Pancreas (tissue), 10 donors: ENCODE data around the gene CLDN4. TPM values are rescaled to one million over a fixed set of nuclear protein-coding genes. Genes with fewer than 3 reads are reported as not detected.

Experiments used
- ATAC-seq, 4 donors: fragments of 200-7000 bp; cut with Tn5 transposase; one replicate each; pipeline versions ENCODE4 v1.8.0 to v1.9.1; 2020; ENCODE audit warnings: mild to moderate bottlenecking in 4 of 4, moderate library complexity in 4 of 4
- DNase-seq, 6 donors: peaks; one replicate each; pipeline ENCODE4 v3.0.0-alpha.2; 2020
- FAIRE-seq: peaks from 2 replicates; lab custom pipeline; 2012; peaks lifted over from hg19 to GRCh38; lab: Jason Lieb, UNC
- H3K27ac ChIP-seq, 4 donors: fragments of 200-600 bp; sonication (generic); 1 replicate in 3 of 4; 2 replicates in 1 of 4; pipeline versions ENCODE4 v1.5.0 to v1.8.0; 2020
- H3K27me3 ChIP-seq, 4 donors: fragments of 200-600 bp; one replicate each; pipeline ENCODE4 v1.8.0; 2021
- H3K36me3 ChIP-seq, 3 donors: fragments of 200-600 bp; sonication (generic) in 1 of 3; one replicate each; pipeline versions ENCODE4 v1.5.0 to v1.8.0; 2020 to 2021
- H3K4me1 ChIP-seq, 3 donors: fragments of 200-600 bp; one replicate each; pipeline ENCODE4 v1.8.0; 2021
- H3K4me3 ChIP-seq, 4 donors: fragments of 200-600 bp; sonication (generic) in 2 of 4; one replicate each; pipeline versions ENCODE4 v1.5.0 to v1.8.0; 2020 to 2021
- H3K9me3 ChIP-seq, 4 donors: fragments of 200-600 bp; one replicate each; pipeline ENCODE4 v1.8.0; 2021
- CTCF ChIP-seq, 4 donors: fragments of 200-600 bp; sonication (generic) in 3 of 4; IDR thresholded peaks; one replicate each; pipeline versions ENCODE4 v1.5.0 to v1.8.0; 2021; ENCODE audit warnings: antibody characterized with exemption in 4 of 4
- WGBS, 2 donors: extraction: QIAGEN DNeasy Blood & Tissue Kit; methylation state at CpG; one replicate each; pipeline ENCODE4 v1.1.7; 2013; 5-methylcytosine and 5-hydroxymethylcytosine counted together
- intact Hi-C, 3 donors: fragments of 100-400 bp; cut with DNase I; formaldehyde crosslinking; loops; one replicate each; pipeline versions ENCODE4 v1.11.1 to v1.14.2; 2022
- polyA plus RNA-seq, 2 donors: library from polyadenylated mRNA; stranded (reverse); fragments of 200-250 nt; gene quantifications; one replicate each; pipeline ENCODE4 v1.2.3, GENCODE V29; 2013
- total RNA-seq, 6 donors: library from RNA; stranded (reverse); fragmentation: NEBNext Ultra II Directional in 4 of 6; extraction: Animal tissue kit (Norgen Biotek cat#: 25700) in 4 of 6; gene quantifications; one replicate each; pipeline versions ENCODE4 v1.2.1 to v1.2.4, GENCODE V29; 2021 to 2023
- donor health status: healthy with polysubstance abuse.
- donor health status: DM: no; HTN: no; CAD: no; lungs with moderate emphysema.
- donor health status: DM: no; HTN: no; CAD: no.
- donor health status: control.
- donor health status: control.
- donor health status: Bipolar disorder and iron deficiency.
- donor health status: DM: yes; HTN: yes; CAD: no.
- donor health status: DM: no; HTN: no; CAD: no.
- donor health status: DM: no; HTN: no; CAD: no.
- donor health status: DM: yes; HTN: yes; CAD: no.

The CLDN4 gene
- total and polyA plus RNA-seq, 8 donors: 47.8 to 150 (median 71.9) TPM

GRCh38 chr7:73851410-73852338 is 20.9 kb downstream of the CLDN4 start:
- Histone ChIP-seq H3K9me3 (no peaks in the 10 kb centered on the region), H3K4me1 (peaks cover 0 to 4% (median 3%) of the 10 kb centered on the region in 3 donors), H3K27me3 (no peaks in the 10 kb centered on the region), H3K27ac (peak overlapping the region in 2 of 4 donors; percentile 78), H3K4me3 (no peak overlapping the region), H3K36me3 (no peaks in the 10 kb centered on the region)
- intact Hi-C loops: loop anchor here in 1 of 3 donors (5.0 kb wide), 1 partner anchor 34 kb away; no protein-coding TSS in a partner anchor
- ATAC-seq (peak; percentile 23 to 74 (median 67)), DNase-seq (no peak), FAIRE-seq (no peak)
- WGBS, 2 donors: 60 to 63% methylated on average over 8 of the region's 8 CpGs
- no peak for TF ChIP-seq CTCF (IDR thresholded peaks at IDR 0.05)

- peak in 1 of 6 donors; percentile 3 for DNase-seq
- intact Hi-C loops: loop anchor here in 1 of 3 donors (5.0 kb wide), 1 partner anchor 35 kb away; no protein-coding TSS in a partner anchor
- no peak for ATAC-seq
- WGBS, 2 donors: 70 to 73% methylated on average over 5 of the region's 5 CpGs
- peak overlapping the region in 2 of 4 donors; percentile 22 to 46 for H3K27ac ChIP-seq
- H3K27me3 ChIP-seq: no peaks in the 10 kb centered on the region
- no peaks in the 10 kb centered on the region for H3K9me3 ChIP-seq
- TF ChIP-seq CTCF (IDR thresholded peaks at IDR 0.05): no peak
- no peak for FAIRE-seq
- peaks cover 0 to 4% (median 3%) of the 10 kb centered on the region in 3 donors for H3K4me1 ChIP-seq
- H3K36me3 ChIP-seq: no peaks in the 10 kb centered on the region
- no peak overlapping the region for H3K4me3 ChIP-seq
These were observed 21.7 kb downstream of the CLDN4 start for GRCh38 chr7:73852500-73852899.

DNA sequence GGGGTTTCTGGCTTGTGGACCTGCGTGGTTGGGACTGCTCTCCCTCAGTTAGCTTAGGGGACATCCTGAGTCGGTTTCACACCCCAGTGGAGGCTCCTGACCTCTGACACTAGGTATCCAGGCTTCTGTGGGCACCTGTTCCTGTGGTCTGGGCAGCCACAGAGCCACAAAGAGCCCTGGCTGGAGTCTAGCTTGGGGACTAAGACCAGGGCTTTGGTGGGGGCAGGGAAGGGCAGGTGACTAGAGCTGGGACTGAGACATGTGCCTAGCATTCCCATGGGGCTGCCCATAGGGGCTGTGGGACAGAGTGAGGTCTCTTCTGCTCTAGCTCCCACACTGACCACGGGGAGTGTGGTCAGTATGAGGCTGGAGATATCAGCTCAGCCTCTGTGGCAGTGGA is 26.1 kb downstream of the CLDN4 start:
- DNase-seq (peak in 2 of 6 donors; percentile 21 to 32), ATAC-seq (no peak), FAIRE-seq (no peak)
- intact Hi-C loops: loop anchor here in 1 of 3 donors (5.0 kb wide), 1 partner anchor 250 kb away; no protein-coding TSS in a partner anchor
- Histone ChIP-seq H3K27me3 (no peaks in the 10 kb centered on the region), H3K9me3 (no peaks in the 10 kb centered on the region), H3K36me3 (no peaks in the 10 kb centered on the region), H3K4me3 (no peak overlapping the region), H3K4me1 (peaks cover 0 to 3% (median 0%) of the 10 kb centered on the region in 3 donors), H3K27ac (no peak overlapping the region)
- no peak for TF ChIP-seq CTCF (IDR thresholded peaks at IDR 0.05)
- WGBS, 2 donors: 47 to 56% methylated on average over 3 of the region's 3 CpGs

DNA sequence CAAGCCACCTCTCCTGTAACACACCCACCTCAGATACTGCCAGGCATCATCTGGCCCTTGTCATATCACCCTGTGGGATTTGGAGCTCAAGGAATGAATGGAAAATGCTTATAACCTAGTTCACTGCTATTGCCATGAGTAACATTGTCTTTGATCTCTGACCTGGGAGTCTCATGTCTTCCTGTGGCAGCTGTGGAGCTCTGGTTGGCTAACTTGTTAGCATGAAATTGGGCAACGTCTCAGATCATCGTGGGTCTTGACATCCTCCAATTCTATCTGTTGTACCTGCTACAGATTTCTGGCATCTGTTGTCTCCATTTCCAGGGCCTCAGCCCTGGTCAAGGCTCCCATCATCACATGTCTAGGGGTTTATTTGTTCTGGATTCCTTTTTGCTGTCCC is 28.0 kb downstream of the CLDN4 start:
- no peak for FAIRE-seq

More for the DNA sequence above, 28.0 kb downstream of the CLDN4 start:
- H3K27me3 ChIP-seq: no peaks in the 10 kb centered on the region
- no peak overlapping the region for H3K4me3 ChIP-seq
- H3K4me1 ChIP-seq: peaks cover 0 to 3% (median 0%) of the 10 kb centered on the region in 3 donors
- ATAC-seq (no peak), DNase-seq (no peak)
- no peaks in the 10 kb centered on the region for H3K9me3 ChIP-seq
- no peaks in the 10 kb centered on the region for H3K36me3 ChIP-seq
- intact Hi-C loops: loop anchor here in 1 of 3 donors (5.0 kb wide), 1 partner anchor 252 kb away; no protein-coding TSS in a partner anchor
- H3K27ac ChIP-seq: no peak overlapping the region
- no peak for TF ChIP-seq CTCF (IDR thresholded peaks at IDR 0.05)
- 80 to 84% methylated on average over 2 of the region's 2 CpGs for WGBS, 2 donors
